Stimulated activated CD8-positive, alpha-beta memory T cell treated with anti-CD3 and anti-CD28 coated beads, Interleukin-2, amount 100 ng/mL, for 48 hours (primary cell): ENCODE data around the gene MAD2L1BP.

Experiments used
- DNase-seq, 2 donors: peaks; one replicate each; pipeline ENCODE4 v3.0.0-alpha.2; 2020; ENCODE audit warnings: low read depth in 2 of 2

MAD2L1BP gene

GRCh38 chr6:43667245-43668150 lies 31.9 kb downstream of the MAD2L1BP start:
- DNase-seq = peak; percentile 58 to 82

DNA sequence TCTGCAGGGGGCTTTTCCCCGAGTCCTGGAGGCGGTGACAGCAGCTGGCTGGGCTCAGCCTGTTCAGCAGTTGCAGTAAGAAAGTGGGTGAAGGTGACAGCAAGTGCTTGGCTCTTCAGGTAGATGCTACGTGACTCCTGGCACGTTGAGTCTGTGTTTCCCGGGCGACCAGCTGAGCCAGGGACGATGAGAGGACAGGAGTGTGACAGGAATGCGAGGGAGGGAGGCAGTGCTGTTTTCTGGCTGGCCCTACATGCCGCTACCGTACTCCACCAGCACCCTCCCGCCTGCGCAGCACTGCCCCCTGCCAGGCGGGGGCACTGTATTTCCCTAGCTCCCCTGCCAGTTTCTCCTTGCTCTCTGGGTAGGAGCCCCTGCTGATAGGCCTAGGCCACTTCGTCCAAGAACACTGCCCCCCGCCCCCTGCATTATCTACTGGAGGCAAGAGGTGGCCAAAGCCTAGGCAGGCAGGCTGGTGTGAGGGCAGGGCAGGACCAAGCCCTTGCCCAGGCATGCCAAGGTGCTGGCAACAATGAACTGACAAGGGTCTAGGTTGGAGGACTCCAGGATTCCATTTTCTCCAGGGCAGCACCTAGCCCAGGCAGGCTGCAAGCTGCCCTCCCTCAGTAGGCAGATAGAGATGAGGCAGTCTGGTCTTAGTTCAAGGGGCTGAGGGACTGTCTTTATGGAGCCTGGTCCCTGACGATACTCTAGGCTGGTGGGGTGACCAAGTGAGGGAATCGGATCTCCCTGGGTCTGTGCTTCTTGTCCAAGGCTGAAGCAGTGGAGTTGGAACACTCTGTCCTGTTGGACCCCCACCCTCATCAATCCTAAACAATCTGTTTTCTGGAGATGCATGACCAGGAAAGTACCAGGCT lies 32.8 kb downstream of the MAD2L1BP start:
- peak; percentile 27 to 42 for DNase-seq

DNA sequence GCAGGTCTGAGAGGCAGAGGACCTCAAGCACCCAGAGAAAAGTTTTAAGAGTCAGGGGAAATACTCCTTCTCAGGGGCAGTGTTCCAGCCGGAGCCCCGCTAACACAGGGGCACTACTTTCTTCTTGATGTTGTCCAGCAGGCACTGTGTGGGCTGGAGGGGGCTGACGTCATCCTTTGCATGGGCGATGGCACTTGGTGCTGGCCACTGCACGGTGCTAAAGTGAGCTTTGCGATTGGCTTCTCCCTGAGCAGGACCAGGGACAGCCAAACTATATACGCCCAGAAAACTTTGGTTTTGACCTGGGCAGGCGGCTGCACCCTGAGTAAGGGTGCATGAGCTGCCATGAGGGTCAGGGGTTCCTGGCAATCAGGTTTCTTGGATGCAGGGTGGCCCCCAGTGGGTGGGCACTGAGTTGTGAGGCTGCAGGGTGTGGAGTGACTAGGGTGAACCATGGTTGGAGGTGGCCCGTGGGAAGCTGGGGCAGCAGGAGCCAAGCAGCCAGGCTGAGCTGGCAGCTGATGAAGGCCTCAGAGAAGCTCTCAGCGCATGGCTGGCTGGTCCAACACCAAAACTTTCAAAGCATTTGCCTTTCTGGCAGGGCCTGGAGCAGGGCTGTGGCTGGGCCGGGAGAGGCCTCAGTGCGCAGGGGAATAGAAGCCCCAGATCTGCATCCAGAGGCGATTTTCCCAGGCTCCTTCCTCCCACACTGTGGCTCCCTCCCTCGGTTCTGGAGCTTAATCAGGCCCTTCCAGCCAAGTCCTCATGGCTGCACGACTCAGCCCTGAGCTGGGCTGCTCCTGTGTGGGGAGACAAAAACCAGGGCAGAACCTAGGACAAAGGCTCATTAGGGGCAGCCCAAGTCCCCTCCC lies 33.6 kb downstream of the MAD2L1BP start:
- DNase-seq = no peak

DNA sequence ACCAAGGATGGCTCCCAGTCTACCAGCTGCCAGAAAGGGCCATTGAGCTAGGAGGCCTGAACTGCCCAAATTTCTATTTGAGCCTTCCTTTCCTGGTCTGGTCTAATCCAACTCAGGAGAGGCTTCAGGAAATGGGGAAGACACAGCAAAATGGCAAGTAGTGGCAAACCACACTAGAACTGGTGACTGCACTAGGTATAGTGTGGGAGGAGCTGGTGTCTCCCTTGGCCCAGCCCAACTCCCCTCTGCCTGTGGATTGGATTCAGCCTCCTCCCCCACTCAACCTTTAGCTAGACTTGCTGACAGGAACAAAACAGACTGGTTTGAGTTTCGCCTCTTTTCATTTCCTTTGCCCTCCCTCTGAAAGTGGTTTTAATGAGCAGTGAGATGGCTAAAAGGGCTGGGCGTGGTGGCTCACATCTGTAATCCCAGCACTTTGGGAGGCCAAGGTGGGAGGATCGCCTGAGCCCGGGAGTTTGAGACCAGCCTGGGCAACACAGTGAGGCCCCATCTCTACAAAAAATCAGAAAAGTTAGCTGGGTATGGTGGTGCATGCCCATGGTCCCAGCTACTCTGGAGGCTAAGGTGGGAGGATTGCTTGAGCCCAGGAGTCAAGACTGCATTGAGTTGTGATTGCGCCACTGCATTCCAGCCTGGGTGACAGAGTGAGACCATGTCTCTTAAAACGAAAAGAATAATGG lies 34.4 kb downstream of the MAD2L1BP start:
- DNase-seq = no peak

DNA sequence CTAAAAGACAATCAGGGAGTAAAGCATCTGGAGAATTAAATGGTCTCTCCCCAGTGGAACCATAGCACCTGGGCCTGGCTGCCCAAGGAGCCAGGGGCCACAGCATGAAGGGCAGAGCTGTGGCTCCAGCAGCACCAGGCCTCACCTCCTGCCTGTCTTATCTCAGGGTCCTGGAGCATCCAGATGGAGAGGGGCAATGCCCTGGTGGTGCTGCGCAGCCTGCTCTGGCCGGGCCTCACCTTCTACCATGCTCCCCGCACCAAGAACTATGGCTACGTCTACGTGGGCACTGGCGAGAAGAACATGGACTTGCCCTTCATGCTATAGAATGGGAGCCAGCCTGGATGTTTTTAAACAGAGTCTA lies 35.0 kb downstream of the MAD2L1BP start:
- DNase-seq = no peak

- no peak for DNase-seq
These were observed 35.6 kb downstream of the MAD2L1BP start for GRCh38 chr6:43671011-43671800.

GRCh38 chr6:43671801-43672690 lies 36.4 kb downstream of the MAD2L1BP start:
- no peak for DNase-seq

DNA sequence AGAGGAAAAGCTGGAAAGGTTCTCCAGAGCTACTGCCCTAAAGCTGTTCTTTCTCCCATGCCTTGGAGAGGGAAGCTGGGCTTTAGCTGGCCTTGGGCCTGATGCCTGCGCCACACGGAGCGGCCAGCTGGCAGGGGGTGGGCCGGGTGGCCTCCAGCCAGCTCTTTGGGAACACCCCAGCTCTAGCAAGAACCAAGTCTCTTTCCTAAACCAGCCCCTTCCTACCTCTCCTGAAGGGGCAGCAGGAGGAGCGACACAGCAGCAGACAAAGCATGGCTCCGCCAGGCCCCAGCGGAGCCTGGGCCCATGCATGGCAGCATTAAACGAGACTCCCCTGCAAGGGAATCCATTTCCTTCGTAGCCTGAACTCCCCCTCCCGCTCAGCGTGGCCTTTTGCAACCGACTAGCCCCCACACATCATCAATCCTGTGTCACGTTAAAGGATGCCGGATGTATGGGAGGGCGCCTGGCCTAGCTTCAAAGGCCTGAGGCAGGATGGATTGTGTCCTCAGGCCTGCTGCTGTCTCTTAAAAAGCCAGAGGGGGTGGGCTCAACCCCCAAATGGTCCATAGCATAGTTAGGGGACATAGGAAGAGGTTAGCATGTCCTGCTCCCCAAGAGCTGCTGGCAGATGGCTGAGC lies 37.9 kb downstream of the MAD2L1BP start:
- DNase-seq = no peak

DNA sequence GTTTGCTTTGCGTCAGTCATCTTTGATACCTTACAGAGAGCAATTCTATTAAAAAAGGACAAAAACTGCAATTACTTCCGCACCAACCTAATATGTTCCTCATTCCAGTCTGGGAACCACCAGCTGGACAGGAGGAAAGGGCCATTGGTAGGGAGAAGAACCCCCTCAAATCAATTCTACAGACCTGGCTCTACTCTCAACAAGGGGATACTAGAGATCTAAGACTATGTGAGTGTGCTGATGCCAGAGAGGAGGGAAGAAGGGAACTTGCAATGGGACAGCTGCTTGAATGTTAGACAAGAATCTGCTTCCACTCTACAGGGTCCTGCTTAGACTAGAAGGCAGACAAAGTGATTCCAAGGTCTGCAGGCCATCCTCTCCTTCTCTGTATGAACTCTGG lies 38.7 kb downstream of the MAD2L1BP start:
- no peak for DNase-seq

- DNase-seq = no peak
These were observed 39.3 kb downstream of the MAD2L1BP start for GRCh38 chr6:43674921-43675320.

- no peak for DNase-seq
These were observed 41.4 kb downstream of the MAD2L1BP start for GRCh38 chr6:43676962-43677606.

GRCh38 chr6:43677759-43678158 lies 42.1 kb downstream of the MAD2L1BP start:
- no peak for DNase-seq

- no peak for DNase-seq
These were observed 42.7 kb downstream of the MAD2L1BP start for GRCh38 chr6:43678341-43678740.

DNA sequence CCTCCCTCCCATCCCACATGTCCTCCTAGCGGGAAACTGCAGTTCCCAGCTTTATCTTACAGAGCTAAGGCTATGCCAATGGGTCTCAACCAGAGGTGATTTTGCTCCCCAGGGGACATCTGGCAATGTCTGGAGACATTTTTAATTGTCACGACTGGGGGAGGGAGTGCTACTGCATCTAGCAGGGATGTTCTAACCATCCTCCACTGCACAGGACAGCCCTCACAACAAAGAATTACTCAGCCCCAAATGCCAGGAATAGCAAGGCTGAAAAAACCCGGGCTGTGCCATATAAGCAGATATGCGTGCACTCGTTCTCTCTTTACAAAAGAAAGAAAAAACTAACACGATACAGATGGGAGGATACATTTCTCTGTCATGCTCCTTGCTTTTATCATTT lies 43.4 kb downstream of the MAD2L1BP start:
- no peak for DNase-seq

GRCh38 chr6:43680308-43681200 lies 44.9 kb downstream of the MAD2L1BP start:
- no peak for DNase-seq

GRCh38 chr6:43681303-43681702 lies 45.7 kb downstream of the MAD2L1BP start:
- DNase-seq = no peak

- no peak for DNase-seq
These were observed 47.2 kb downstream of the MAD2L1BP start for GRCh38 chr6:43682724-43683429.
